K562 (cell line): ENCODE data around the gene SLC22A4. TPM values are rescaled to one million over a fixed set of nuclear protein-coding genes. Genes with fewer than 3 reads are reported as not detected.

Source experiments
- BRD9 ChIP-seq: fragments of 450-650 bp; IDR thresholded peaks from 2 replicates; pipeline ENCODE4 v1.6.1; 2018; ENCODE audit warnings: low read depth; ENCODE audit not compliant: partially characterized antibody
- BRF1 ChIP-seq: IDR thresholded peaks from 3 replicates; pipeline ENCODE4 v1.6.1; 2011; ENCODE audit warnings: borderline replicate concordance, mild to moderate bottlenecking; ENCODE audit not compliant: insufficient read length; ENCODE audit errors: extremely low read depth
- CC2D1A ChIP-seq: fragments of 450-650 bp; IDR thresholded peaks from 2 replicates; pipeline ENCODE4 v1.6.1; 2017; ENCODE audit warnings: mild to moderate bottlenecking
- CHCHD3 ChIP-seq: fragments of 250-450 bp; sonication (Bioruptor Pico); IDR thresholded peaks from 2 replicates; pipeline ENCODE4 v2.1.2; 2022; ENCODE audit warnings: mild to moderate bottlenecking
- GABPA ChIP-seq: fragments of 200-800 bp; sonication (Bioruptor generic); conservative IDR thresholded peaks from 2 replicates; pipeline ENCODE4 v1.6.1; 2016; ENCODE audit warnings: low read depth, missing genetic modification characterization, missing compliant biosample characterization
- MAZ ChIP-seq, 2 experiments: fragments of 450-650 bp in 1 of 2; sonication (generic) in 1 of 2; formaldehyde crosslinking; IDR thresholded peaks in 1 of 2; conservative IDR thresholded peaks in 1 of 2; 2 replicates each; pipeline versions ENCODE4 v1.4.0 to v1.5.0; 2020; ENCODE audit warnings: mild to moderate bottlenecking in 1 of 2, missing genetic modification reagents in 1 of 2
- MYC ChIP-seq, 2 experiments: fragments of 250-450 bp in 1 of 2; sonication (Bioruptor Pico) in 1 of 2; IDR thresholded peaks; 2 replicates each; pipeline versions ENCODE4 v1.5.1 to v1.6.1; 2012 to 2021; ENCODE audit warnings: low read depth in 2 of 2, borderline replicate concordance in 1 of 2, improper control_type of control experiment in 1 of 2, low read length in 1 of 2, mild to moderate bottlenecking in 1 of 2, moderate library complexity in 1 of 2
- OTX1 ChIP-seq: fragments of 450-650 bp; formaldehyde crosslinking; IDR thresholded peaks from 2 replicates; pipeline ENCODE4 v1.4.0; 2022; ENCODE audit warnings: mild to moderate bottlenecking
- POLR2AphosphoS2 ChIP-seq: IDR thresholded peaks from 2 replicates; pipeline ENCODE4 v1.6.1; 2012; ENCODE audit warnings: low read length, improper control_type of control experiment
- RAD21 ChIP-seq, 2 experiments: fragments of 250-450 bp in 1 of 2; fragments of 450-650 bp in 1 of 2; sonication (Bioruptor Pico) in 1 of 2; formaldehyde crosslinking in 1 of 2; IDR thresholded peaks in 1 of 2; conservative IDR thresholded peaks in 1 of 2; 2 replicates each; pipeline versions ENCODE4 v1.4.0 to v1.8.0; 2020 to 2022; ENCODE audit warnings: mild to moderate bottlenecking in 2 of 2, moderate library complexity in 1 of 2
- RFX1 ChIP-seq: fragments of 450-650 bp; IDR thresholded peaks from 2 replicates; pipeline ENCODE4 v1.6.1; 2016; ENCODE audit warnings: mild to moderate bottlenecking, moderate library complexity
- RUNX1 ChIP-seq: sonication (generic); IDR thresholded peaks from 2 replicates; pipeline ENCODE4 v1.6.1; 2016; ENCODE audit warnings: antibody characterized with exemption, low read depth
- SIN3A ChIP-seq, 2 experiments: fragments of 150-350 bp in 1 of 2; IDR thresholded peaks; 2 replicates each; pipeline ENCODE4 v1.6.1; 2011 to 2016; ENCODE audit warnings: borderline replicate concordance in 2 of 2, low read depth in 2 of 2, low read length in 2 of 2, mild to moderate bottlenecking in 2 of 2, moderate library complexity in 2 of 2; ENCODE audit not compliant: control insufficient read depth in 1 of 2
- SMAD2 ChIP-seq: fragments of 150-350 bp; IDR thresholded peaks from 2 replicates; pipeline ENCODE4 v1.6.1; 2014; ENCODE audit warnings: low read depth, mild to moderate bottlenecking, low read length
- SNIP1 ChIP-seq: fragments of 450-650 bp; IDR thresholded peaks from 2 replicates; pipeline ENCODE4 v1.7.1; 2017; ENCODE audit warnings: low read depth, mild to moderate bottlenecking
- TCF3 ChIP-seq: sonication (generic); formaldehyde crosslinking; IDR thresholded peaks from 2 replicates; pipeline ENCODE4 v1.4.0; 2020; ENCODE audit warnings: mild to moderate bottlenecking, missing genetic modification reagents
- ZBTB8A ChIP-seq: fragments of 450-650 bp; IDR thresholded peaks from 2 replicates; pipeline ENCODE4 v1.6.1; 2018; ENCODE audit warnings: mild to moderate bottlenecking, moderate library complexity; ENCODE audit not compliant: partially characterized antibody
- ZEB2 ChIP-seq: fragments of 450-650 bp; IDR thresholded peaks from 2 replicates; pipeline ENCODE4 v1.6.1; 2016
- polyA plus RNA-seq, 8 experiments: library from polyadenylated mRNA; depleted of rRNA in 4 of 8; stranded (reverse) in 5 of 8; unstranded in 3 of 8; fragments of >200 nt; fragmentation: Nextera tagmentation in 2 of 8; fragmentation: Illumina TruSeq in 1 of 8; extraction: Ambion mirVana in 2 of 8; extraction: Trizol in 1 of 8; gene quantifications; 2 replicates each; pipeline versions ENCODE4 v1.2.1 to v1.2.3, GENCODE V29; 2011 to 2014; ENCODE audit warnings: inconsistent platforms in 1 of 8, missing spikeins in 1 of 8
- total RNA-seq, 7 experiments: library from RNA; depleted of rRNA in 6 of 7; stranded (reverse); fragments of >200 nt in 6 of 7; fragmentation: Illumina TruSeq in 2 of 7; extraction: Trizol in 2 of 7; gene quantifications; 2 replicates each; pipeline versions ENCODE4 v1.2.1 to v1.2.3, GENCODE V29; 2011 to 2021; ENCODE audit warnings: low replicate concordance in 1 of 7
- TF ChIP-seq, protein P1 (sequence below): IDR thresholded peaks from 2 replicates; pipeline ENCODE4 v1.6.1; 2011; ENCODE audit warnings: borderline replicate concordance, low read depth, mild to moderate bottlenecking, moderate library complexity, low read length; ENCODE audit not compliant: insufficient read depth, poor library complexity, severe bottlenecking
- TF ChIP-seq, protein P2 (sequence below): fragments of 250-450 bp; sonication (Bioruptor Pico); IDR thresholded peaks from 2 replicates; pipeline ENCODE4 v1.4.0; 2020; ENCODE audit warnings: mild to moderate bottlenecking, moderate library complexity, borderline replicate concordance
- TF ChIP-seq, protein P3 (sequence below): sonication (generic); formaldehyde crosslinking; IDR thresholded peaks from 2 replicates; pipeline ENCODE4 v1.8.1; 2022; ENCODE audit warnings: missing genetic modification reagents

Gene SLC22A4
- total and polyA plus RNA-seq, 9 of the 15 experiments (the other 6 are each of a cell fraction or from before 2014, with no cell fraction given): 2.7 to 9.5 (median 6.2) TPM

DNA sequence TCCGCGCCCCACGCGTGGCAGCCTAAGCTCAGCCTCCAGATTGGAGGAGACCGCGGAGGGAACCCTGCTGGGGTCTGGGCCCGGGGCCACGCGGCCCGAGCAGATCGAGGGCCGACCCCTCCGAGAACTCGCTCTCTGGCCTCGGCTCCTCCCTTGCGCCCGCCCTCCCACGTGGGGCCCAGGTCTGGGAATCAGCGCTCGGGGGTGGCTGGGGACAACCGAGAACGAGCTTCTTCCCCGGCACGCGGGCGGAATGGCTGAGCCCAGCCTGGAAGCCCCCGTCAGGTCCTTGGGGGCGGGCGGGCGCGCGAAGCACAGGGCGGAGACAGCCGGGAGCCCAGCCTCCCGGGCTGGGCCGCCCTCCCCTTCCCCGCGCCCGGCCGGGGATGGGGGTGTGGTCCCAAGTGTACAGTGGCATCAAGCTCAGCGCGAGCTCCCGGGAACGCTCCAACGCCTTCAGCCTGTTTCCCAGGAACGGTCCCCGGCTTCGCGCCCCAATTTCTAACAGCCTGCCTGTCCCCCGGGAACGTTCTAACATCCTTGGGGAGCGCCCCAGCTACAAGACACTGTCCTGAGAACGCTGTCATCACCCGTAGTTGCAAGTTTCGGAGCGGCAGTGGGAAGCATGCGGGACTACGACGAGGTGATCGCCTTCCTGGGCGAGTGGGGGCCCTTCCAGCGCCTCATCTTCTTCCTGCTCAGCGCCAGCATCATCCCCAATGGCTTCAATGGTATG lies at the start of gene SLC22A4 (continued):
- TF ChIP-seq SMAD2 (no peak), TCF3 (no peak), RAD21 (CRISPR knock-in tag; conservative IDR thresholded peaks at IDR 0.05 in 1 of 2, IDR thresholded peaks at IDR 0.05 in 1 of 2) (no peak), MYC (IDR thresholded peaks at IDR 0.05; ENCODE audit: low read depth, low read length) (peak; percentile 94), MYC (CRISPR knock-in tag; IDR thresholded peaks at IDR 0.05; ENCODE audit: borderline replicate concordance, low read depth) (no peak), ZBTB8A (no peak), OTX1 (no peak), RFX1 (no peak), POLR2AphosphoS2 (no peak), MAZ (CRISPR knock-in tag; conservative IDR thresholded peaks at IDR 0.05 in 1 of 2, IDR thresholded peaks at IDR 0.05 in 1 of 2) (peak in 1 of 2 experiments; percentile 61; a peak in 2 of 4 replicates), CC2D1A (no peak), BRD9 (no peak), ZEB2 (no peak), SIN3A (IDR thresholded peaks at IDR 0.05; ENCODE audit: borderline replicate concordance in 2 of 2, control insufficient read depth in 1 of 2, low read depth in 2 of 2, low read length in 2 of 2) (peak in 1 of 2 experiments; percentile 68; a peak in 2 of 4 replicates), SNIP1 (no peak), CHCHD3 (CRISPR knock-in tag) (no peak), BRF1 (no peak), GABPA (no peak), RUNX1 (0 out of 2 replicates have a peak, but pooled peaks have one; percentile 25)
- TF ChIP-seq, protein P1, sequence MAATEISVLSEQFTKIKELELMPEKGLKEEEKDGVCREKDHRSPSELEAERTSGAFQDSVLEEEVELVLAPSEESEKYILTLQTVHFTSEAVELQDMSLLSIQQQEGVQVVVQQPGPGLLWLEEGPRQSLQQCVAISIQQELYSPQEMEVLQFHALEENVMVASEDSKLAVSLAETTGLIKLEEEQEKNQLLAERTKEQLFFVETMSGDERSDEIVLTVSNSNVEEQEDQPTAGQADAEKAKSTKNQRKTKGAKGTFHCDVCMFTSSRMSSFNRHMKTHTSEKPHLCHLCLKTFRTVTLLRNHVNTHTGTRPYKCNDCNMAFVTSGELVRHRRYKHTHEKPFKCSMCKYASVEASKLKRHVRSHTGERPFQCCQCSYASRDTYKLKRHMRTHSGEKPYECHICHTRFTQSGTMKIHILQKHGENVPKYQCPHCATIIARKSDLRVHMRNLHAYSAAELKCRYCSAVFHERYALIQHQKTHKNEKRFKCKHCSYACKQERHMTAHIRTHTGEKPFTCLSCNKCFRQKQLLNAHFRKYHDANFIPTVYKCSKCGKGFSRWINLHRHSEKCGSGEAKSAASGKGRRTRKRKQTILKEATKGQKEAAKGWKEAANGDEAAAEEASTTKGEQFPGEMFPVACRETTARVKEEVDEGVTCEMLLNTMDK: no peak
- TF ChIP-seq, protein P2, sequence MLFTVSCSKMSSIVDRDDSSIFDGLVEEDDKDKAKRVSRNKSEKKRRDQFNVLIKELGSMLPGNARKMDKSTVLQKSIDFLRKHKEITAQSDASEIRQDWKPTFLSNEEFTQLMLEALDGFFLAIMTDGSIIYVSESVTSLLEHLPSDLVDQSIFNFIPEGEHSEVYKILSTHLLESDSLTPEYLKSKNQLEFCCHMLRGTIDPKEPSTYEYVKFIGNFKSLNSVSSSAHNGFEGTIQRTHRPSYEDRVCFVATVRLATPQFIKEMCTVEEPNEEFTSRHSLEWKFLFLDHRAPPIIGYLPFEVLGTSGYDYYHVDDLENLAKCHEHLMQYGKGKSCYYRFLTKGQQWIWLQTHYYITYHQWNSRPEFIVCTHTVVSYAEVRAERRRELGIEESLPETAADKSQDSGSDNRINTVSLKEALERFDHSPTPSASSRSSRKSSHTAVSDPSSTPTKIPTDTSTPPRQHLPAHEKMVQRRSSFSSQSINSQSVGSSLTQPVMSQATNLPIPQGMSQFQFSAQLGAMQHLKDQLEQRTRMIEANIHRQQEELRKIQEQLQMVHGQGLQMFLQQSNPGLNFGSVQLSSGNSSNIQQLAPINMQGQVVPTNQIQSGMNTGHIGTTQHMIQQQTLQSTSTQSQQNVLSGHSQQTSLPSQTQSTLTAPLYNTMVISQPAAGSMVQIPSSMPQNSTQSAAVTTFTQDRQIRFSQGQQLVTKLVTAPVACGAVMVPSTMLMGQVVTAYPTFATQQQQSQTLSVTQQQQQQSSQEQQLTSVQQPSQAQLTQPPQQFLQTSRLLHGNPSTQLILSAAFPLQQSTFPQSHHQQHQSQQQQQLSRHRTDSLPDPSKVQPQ (CRISPR knock-in tag): no peak
- TF ChIP-seq, protein P3, sequence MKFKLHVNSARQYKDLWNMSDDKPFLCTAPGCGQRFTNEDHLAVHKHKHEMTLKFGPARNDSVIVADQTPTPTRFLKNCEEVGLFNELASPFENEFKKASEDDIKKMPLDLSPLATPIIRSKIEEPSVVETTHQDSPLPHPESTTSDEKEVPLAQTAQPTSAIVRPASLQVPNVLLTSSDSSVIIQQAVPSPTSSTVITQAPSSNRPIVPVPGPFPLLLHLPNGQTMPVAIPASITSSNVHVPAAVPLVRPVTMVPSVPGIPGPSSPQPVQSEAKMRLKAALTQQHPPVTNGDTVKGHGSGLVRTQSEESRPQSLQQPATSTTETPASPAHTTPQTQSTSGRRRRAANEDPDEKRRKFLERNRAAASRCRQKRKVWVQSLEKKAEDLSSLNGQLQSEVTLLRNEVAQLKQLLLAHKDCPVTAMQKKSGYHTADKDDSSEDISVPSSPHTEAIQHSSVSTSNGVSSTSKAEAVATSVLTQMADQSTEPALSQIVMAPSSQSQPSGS (CRISPR knock-in tag): 0 out of 2 replicates have a peak, but pooled peaks have one; percentile 6
